Gastrocnemius medialis (tissue), 4 donors: ENCODE data around the gene AGAP1.

Experiments
- CTCF ChIP-seq, 5 experiments: fragments of 450-650 bp in 3 of 5; fragments of 200-600 bp in 2 of 5; sonication (generic) in 2 of 5; IDR thresholded peaks in 4 of 5; conservative IDR thresholded peaks in 1 of 5; 1 replicate in 4 of 5; 2 replicates in 1 of 5; pipeline ENCODE4 v1.5.1; 2016 to 2019; ENCODE audit warnings: antibody characterized with exemption in 5 of 5, mild to moderate bottlenecking in 3 of 5, moderate library complexity in 3 of 5
- POLR2A ChIP-seq, 2 donors: fragments of 450-650 bp; IDR thresholded peaks; one replicate each; pipeline ENCODE4 v1.6.1; 2017; ENCODE audit warnings: antibody characterized with exemption in 2 of 2, mild to moderate bottlenecking in 2 of 2, moderate library complexity in 2 of 2

- no peak for TF ChIP-seq CTCF (IDR thresholded peaks at IDR 0.05 in 4 of 5, conservative IDR thresholded peaks at IDR 0.05 in 1 of 5)
- TF ChIP-seq POLR2A (IDR thresholded peaks at IDR 0.05), result no peak
These were observed 271.5 kb downstream of the AGAP1 start for GRCh38 chr2:235765181-235765820.
